HTERT RPE-1 (cell line): ENCODE data around the gene ACHE.

Experiments used
- in situ Hi-C: fragments of 300-500 bp; cut with MboI; formaldehyde crosslinking; loops from 4 replicates; pipeline ENCODE4 v1.14.3; 2020; ENCODE audit warnings: low sequenced_read_pairs

Gene ACHE

GRCh38 chr7:100897772-100898454 is 2.2 kb upstream of the ACHE start:
- in situ Hi-C loops, result no loop called here

- in situ Hi-C loops, result no loop called here
Measured at GRCh38 chr7:100896732-100897608, 1.3 kb upstream of the ACHE start.

GRCh38 chr7:100895956-100896731 is 456 bp upstream of the ACHE start:
- in situ Hi-C loops, result no loop called here

GRCh38 chr7:100894860-100895700 is 608 bp downstream of the ACHE start:
- in situ Hi-C loops, result no loop called here

GRCh38 chr7:100893910-100894721 is 1.6 kb downstream of the ACHE start:
- in situ Hi-C loops, result no loop called here

GRCh38 chr7:100893318-100893895 is 2.3 kb downstream of the ACHE start:
- in situ Hi-C loops, result no loop called here

- in situ Hi-C loops, result no loop called here
Measured at GRCh38 chr7:100892364-100893317, 3.0 kb downstream of the ACHE start.

GRCh38 chr7:100891568-100892247 is 4.0 kb downstream of the ACHE start:
- in situ Hi-C loops, result no loop called here

- in situ Hi-C loops, result no loop called here
Measured at GRCh38 chr7:100890653-100891567, 4.8 kb downstream of the ACHE start.

- in situ Hi-C loops, result no loop called here
Measured at GRCh38 chr7:100888988-100889750, 6.5 kb downstream of the ACHE start, which contains the start of gene UFSP1. TSS of gene UFSP1 (minus strand) at chr7:100889715. CDS start at chr7:100889271, 444 bp downstream.

GRCh38 chr7:100888291-100888987 is 7.2 kb downstream of the ACHE start:
- in situ Hi-C loops, result no loop called here

GRCh38 chr7:100887516-100888290 is 8.0 kb downstream of the ACHE start:
- in situ Hi-C loops, result no loop called here

GRCh38 chr7:100886936-100887515 is 8.7 kb downstream of the ACHE start:
- in situ Hi-C loops, result no loop called here
